NCI-H345 (cell line): ENCODE data around the gene HBE1.

Experiments
- DNase-seq: peaks from one replicate; lab custom pipeline; 2025; lab: John Stamatoyannopoulos, UW

Gene HBE1

GRCh38 chr11:5234381-5234834, 35.3 kb downstream of the HBE1 start, which contains the start of gene HBD:
Gene HBD, minus strand, starts transcription at chr11:5234483. Its CDS starts 50 bp downstream, at chr11:5234433.
- no peak for DNase-seq

GRCh38 chr11:5233307-5233706, 36.4 kb downstream of the HBE1 start:
- no peak for DNase-seq

- no peak for DNase-seq
Measured at GRCh38 chr11:5232821-5233220, 36.9 kb downstream of the HBE1 start.

- DNase-seq, result no peak
Measured at GRCh38 chr11:5232176-5232575, 37.6 kb downstream of the HBE1 start.

GRCh38 chr11:5231111-5231510, 38.6 kb downstream of the HBE1 start:
- no peak for DNase-seq

- DNase-seq, result no peak
Measured at GRCh38 chr11:5230266-5230665, 39.5 kb downstream of the HBE1 start.

- no peak for DNase-seq
Measured at GRCh38 chr11:5229796-5230195, 39.9 kb downstream of the HBE1 start.

- DNase-seq, result no peak
Measured at GRCh38 chr11:5229356-5229755, 40.4 kb downstream of the HBE1 start.

- no peak for DNase-seq
Measured at GRCh38 chr11:5228124-5228523, 41.6 kb downstream of the HBE1 start.

- no peak for DNase-seq
Measured at GRCh38 chr11:5227681-5228080, 42.1 kb downstream of the HBE1 start.

- no peak for DNase-seq
Measured at GRCh38 chr11:5226732-5227310, 42.9 kb downstream of the HBE1 start, which contains the start of gene HBB. Gene HBB, minus strand, starts transcription at chr11:5227071. Its CDS starts 50 bp downstream, at chr11:5227021.

GRCh38 chr11:5225480-5225871, 44.3 kb downstream of the HBE1 start:
- DNase-seq, result no peak

GRCh38 chr11:5224538-5225479, 44.9 kb downstream of the HBE1 start:
- no peak for DNase-seq

GRCh38 chr11:5223686-5224085, 46.1 kb downstream of the HBE1 start:
- no peak for DNase-seq

GRCh38 chr11:5223146-5223545, 46.6 kb downstream of the HBE1 start:
- no peak for DNase-seq
